Panc1 (cell line): ENCODE measurements around the gene NOX5. TPM values are rescaled to one million over a fixed set of nuclear protein-coding genes. Genes with fewer than 3 reads are reported as not detected.

Experiments
- ATAC-seq: fragments of 200-7000 bp; cut with Tn5 transposase; 2 replicates; pipeline ENCODE4 v1.9.1; 2020; ENCODE audit warnings: mild to moderate bottlenecking, moderate library complexity
- BruUV-seq: library from RNA; stranded (reverse); fragments of 400-500 nt; replicated peaks from 2 replicates; lab custom pipeline; 2021; lab: Mats Ljungman, UMichigan
- CTCF ChIA-PET: fragments of 300-600 bp; sonication (Branson Sonifier 250); formaldehyde crosslinking; loops from one replicate; lab custom pipeline; 2022; ENCODE audit warnings: antibody characterized with exemption; lab: Charles Lee
- POLR2A ChIA-PET: fragments of 300-600 bp; sonication (Branson Sonifier 250); formaldehyde crosslinking; loops from one replicate; lab custom pipeline; 2022; ENCODE audit warnings: antibody characterized with exemption; lab: Charles Lee
- DNase-seq: peaks from one replicate; pipeline ENCODE4 v3.0.0-alpha.2; 2010; ENCODE audit warnings: low read depth, low spot score
- H3K27ac ChIP-seq: 2 replicates; pipeline ENCODE4 v1.5.1; 2011; ENCODE audit warnings: mild to moderate bottlenecking, low read length, inconsistent platforms
- H3K27me3 ChIP-seq: fragments of 200-500 bp; sonication (Bioruptor generic); 2 replicates; pipeline ENCODE4 v1.6.0; 2014; ENCODE audit warnings: low read length, inconsistent platforms; ENCODE audit not compliant: control insufficient read depth, insufficient read depth
- H3K36me3 ChIP-seq: fragments of 200-500 bp; sonication (Bioruptor generic); 2 replicates; pipeline ENCODE4 v1.5.1; 2014; ENCODE audit warnings: inconsistent platforms, mild to moderate bottlenecking, low read length, moderate library complexity; ENCODE audit not compliant: control insufficient read depth, insufficient read depth
- H3K4me1 ChIP-seq: 2 replicates; pipeline ENCODE4 v1.5.1; 2011; ENCODE audit warnings: inconsistent platforms, mild to moderate bottlenecking, low read length, moderate library complexity; ENCODE audit not compliant: control insufficient read depth, insufficient read depth
- H3K4me3 ChIP-seq, 2 experiments: 2 replicates each; pipeline ENCODE4 v1.5.1; 2011 to 2012; ENCODE audit warnings: low read depth in 2 of 2, low read length in 2 of 2, mild to moderate bottlenecking in 2 of 2, inconsistent platforms in 1 of 2, moderate library complexity in 1 of 2
- H3K9me3 ChIP-seq: fragments of 200-500 bp; sonication (Bioruptor generic); 2 replicates; pipeline ENCODE4 v1.5.1; 2014; ENCODE audit warnings: low read depth, mild to moderate bottlenecking, inconsistent platforms, low read length, moderate library complexity; ENCODE audit not compliant: control insufficient read depth, insufficient read depth
- CTCF ChIP-seq: fragments of 450-650 bp; IDR thresholded peaks from 2 replicates; pipeline ENCODE4 v1.5.1; 2017; ENCODE audit warnings: mild to moderate bottlenecking
- POLR2AphosphoS5 ChIP-seq: IDR thresholded peaks from 2 replicates; pipeline ENCODE4 v1.6.1; 2012; ENCODE audit warnings: mild to moderate bottlenecking, low read depth, low read length, moderate library complexity
- REST ChIP-seq, 2 experiments: IDR thresholded peaks; 2 replicates each; pipeline ENCODE4 v1.6.1; 2011 to 2012; ENCODE audit warnings: low read depth in 2 of 2, control low read depth in 1 of 2, low read length in 1 of 2, mild to moderate bottlenecking in 1 of 2, moderate library complexity in 1 of 2; ENCODE audit not compliant: insufficient read depth in 1 of 2
- SIN3A ChIP-seq: IDR thresholded peaks from 2 replicates; pipeline ENCODE4 v1.6.1; 2012; ENCODE audit warnings: low read depth, mild to moderate bottlenecking, low read length, moderate library complexity, borderline replicate concordance; ENCODE audit not compliant: insufficient read depth
- TCF7L2 ChIP-seq: IDR thresholded peaks from 2 replicates; pipeline ENCODE4 v1.6.1; 2011; ENCODE audit warnings: mild to moderate bottlenecking, low read depth, low read length, inconsistent platforms
- in situ Hi-C: cut with HindIII; loops from 2 replicates; pipeline ENCODE4 v1.10.0; 2016; ENCODE audit warnings: low sequenced_read_pairs, low pct_unique_long_range_greater_than_20kb
- intact Hi-C: fragments of 100-400 bp; cut with micrococcal nuclease; formaldehyde crosslinking; loops from one replicate; pipeline ENCODE4 v1.10.0; 2022; ENCODE audit not compliant: unreplicated experiment
- total RNA-seq: library from RNA; stranded (reverse); gene quantifications from one replicate; pipeline ENCODE4 v1.2.1, GENCODE V29; 2021; ENCODE audit not compliant: unreplicated experiment

NOX5 gene
- total RNA-seq, 1 experiment from 2014 or later, result 0.26 TPM

GRCh38 chr15:69093127-69093526 is 78.6 kb downstream of the NOX5 start:
- Histone ChIP-seq H3K36me3 (no peaks in the 10 kb centered on the region), H3K4me1 (0 out of 2 replicates have a peak, but pooled peaks cover 3% of the 10 kb centered on the region), H3K4me3 (no peak overlapping the region), H3K27ac (no peak overlapping the region), H3K9me3 (no peaks in the 10 kb centered on the region), H3K27me3 (peaks cover 7% of the 10 kb centered on the region; the same call in 1 of the 2 replicates)
- in situ Hi-C loops (no loop called here), intact Hi-C loops (no loop called here)
- no peak for DNase-seq
- ChIA-PET CTCF (no interaction called here), POLR2A (no interaction called here)
- ATAC-seq, result no peak
- BruUV-seq, result no TSS peak
- no peak for TF ChIP-seq TCF7L2
- TF ChIP-seq POLR2AphosphoS5, result no peak

GRCh38 chr15:69093614-69094013 is 79.1 kb downstream of the NOX5 start:
- Histone ChIP-seq H3K4me3 (no peak overlapping the region), H3K36me3 (no peaks in the 10 kb centered on the region), H3K9me3 (no peaks in the 10 kb centered on the region), H3K4me1 (0 out of 2 replicates have a peak, but pooled peaks cover 3% of the 10 kb centered on the region), H3K27ac (no peak overlapping the region), H3K27me3 (peaks cover 7% of the 10 kb centered on the region; the same call in 1 of the 2 replicates)
- ChIA-PET POLR2A (no interaction called here), CTCF (no interaction called here)
- ATAC-seq (no peak), DNase-seq (no peak)
- BruUV-seq, result no TSS peak
- TF ChIP-seq SIN3A (no peak), CTCF (no peak), TCF7L2 (no peak), POLR2AphosphoS5 (no peak), REST (IDR thresholded peaks at IDR 0.05; ENCODE audit: insufficient read depth in 1 of 2, low read depth in 2 of 2, low read length in 1 of 2) (no peak)
- in situ Hi-C loops (no loop called here), intact Hi-C loops (no loop called here)

- intact Hi-C loops, result no loop called here
- Histone ChIP-seq H3K4me1 (0 out of 2 replicates have a peak, but pooled peaks cover 3% of the 10 kb centered on the region), H3K27me3 (peaks cover 7% of the 10 kb centered on the region; the same call in 1 of the 2 replicates), H3K36me3 (no peaks in the 10 kb centered on the region), H3K9me3 (no peaks in the 10 kb centered on the region), H3K4me3 (no peak overlapping the region), H3K27ac (no peak overlapping the region)
- no TSS peak for BruUV-seq
- ATAC-seq (no peak), DNase-seq (no peak)
- in situ Hi-C loops, result no loop called here
- TF ChIP-seq SIN3A (no peak), REST (IDR thresholded peaks at IDR 0.05; ENCODE audit: insufficient read depth in 1 of 2, low read depth in 2 of 2, low read length in 1 of 2) (no peak), TCF7L2 (no peak), CTCF (no peak), POLR2AphosphoS5 (no peak)
- CTCF ChIA-PET, result no interaction called here
- POLR2A ChIA-PET, result no interaction called here
Measured at GRCh38 chr15:69094124-69094921, 79.8 kb downstream of the NOX5 start.
